Measurements from ENCODE around the gene PYDC1.
"Not testable (repeated sequence)": the region's sequence is repeated elsewhere in the genome, so short reads cannot be mapped to it uniquely, and the experiment has no call there.

PYDC1 gene

DNA sequence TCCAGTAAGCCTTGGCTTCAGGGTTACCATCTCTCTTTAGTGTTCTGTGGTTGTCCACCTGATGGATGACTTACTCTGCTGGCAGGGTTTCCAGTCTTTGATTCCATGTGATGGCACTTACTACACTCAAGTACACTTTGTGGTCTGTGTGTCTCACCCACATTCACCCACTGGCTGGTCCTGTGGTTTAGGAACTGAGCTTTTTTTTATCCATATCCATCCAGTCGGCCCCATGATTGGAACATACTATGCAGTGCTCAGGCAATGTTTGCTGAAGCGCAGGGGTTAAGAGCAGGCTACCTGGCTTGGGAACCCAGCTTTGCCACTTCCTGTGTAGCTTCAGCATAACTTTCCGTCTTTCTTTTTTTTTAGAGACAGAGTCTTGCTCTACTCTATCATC lies 39.8 kb downstream of the PYDC1 start:
- peak; percentile 64 for DNase-seq

DNA sequence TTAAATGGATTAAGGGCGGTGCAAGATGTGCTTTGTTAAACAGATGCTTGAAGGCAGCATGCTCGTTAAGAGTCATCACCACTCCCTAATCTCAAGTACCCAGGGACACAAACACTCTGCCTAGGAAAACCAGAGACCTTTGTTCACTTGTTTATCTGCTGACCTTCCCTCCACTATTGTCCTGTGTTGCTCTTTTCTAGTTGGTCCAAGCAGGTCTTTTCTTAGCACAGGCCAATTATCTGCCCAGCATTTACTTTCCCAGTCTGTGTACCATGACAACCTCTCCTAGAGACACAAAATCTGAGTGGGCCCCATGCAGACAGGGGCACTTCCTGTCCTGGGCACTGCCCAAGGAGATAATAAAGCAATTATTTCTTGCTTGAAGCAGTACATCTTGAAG lies 46.9 kb downstream of the PYDC1 start:
- DNase-seq = not testable (repeated sequence)

- no peak for DNase-seq
Measured at GRCh38 chr16:31168848-31169247, 48.1 kb downstream of the PYDC1 start.

DNA sequence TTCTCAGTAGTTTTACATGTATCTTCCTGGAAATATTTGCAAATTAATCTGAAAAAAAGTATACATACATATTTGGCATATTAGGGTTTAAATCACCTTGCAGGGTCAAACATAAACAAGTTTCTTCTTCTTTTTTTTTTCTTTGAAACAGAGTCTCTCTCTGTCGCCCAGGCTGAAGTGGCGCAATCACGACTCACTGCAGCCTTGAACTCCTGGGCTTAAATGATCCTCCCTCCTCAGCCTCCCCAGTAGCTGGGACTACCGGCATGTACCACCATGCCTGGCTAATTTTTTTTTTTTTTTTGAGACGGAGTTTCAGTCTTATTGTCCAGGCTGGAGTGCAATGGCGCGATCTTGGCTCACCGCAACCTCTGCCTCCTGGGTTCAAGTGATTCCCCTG lies 49.6 kb downstream of the PYDC1 start:
- no peak for DNase-seq

All from CD4-positive, alpha-beta T cell treated with Interleukin-21 for 1 hour (primary cell).